Measurements from ENCODE around the gene PTGES2. TPM values are rescaled to one million over a fixed set of nuclear protein-coding genes. Genes with fewer than 3 reads are reported as not detected.
"Not testable (repeated sequence)": the region's sequence is repeated elsewhere in the genome, so short reads cannot be mapped to it uniquely, and the experiment has no call there.

Gene PTGES2
- total RNA-seq, 1 experiment from 2014 or later: 365 TPM

DNA sequence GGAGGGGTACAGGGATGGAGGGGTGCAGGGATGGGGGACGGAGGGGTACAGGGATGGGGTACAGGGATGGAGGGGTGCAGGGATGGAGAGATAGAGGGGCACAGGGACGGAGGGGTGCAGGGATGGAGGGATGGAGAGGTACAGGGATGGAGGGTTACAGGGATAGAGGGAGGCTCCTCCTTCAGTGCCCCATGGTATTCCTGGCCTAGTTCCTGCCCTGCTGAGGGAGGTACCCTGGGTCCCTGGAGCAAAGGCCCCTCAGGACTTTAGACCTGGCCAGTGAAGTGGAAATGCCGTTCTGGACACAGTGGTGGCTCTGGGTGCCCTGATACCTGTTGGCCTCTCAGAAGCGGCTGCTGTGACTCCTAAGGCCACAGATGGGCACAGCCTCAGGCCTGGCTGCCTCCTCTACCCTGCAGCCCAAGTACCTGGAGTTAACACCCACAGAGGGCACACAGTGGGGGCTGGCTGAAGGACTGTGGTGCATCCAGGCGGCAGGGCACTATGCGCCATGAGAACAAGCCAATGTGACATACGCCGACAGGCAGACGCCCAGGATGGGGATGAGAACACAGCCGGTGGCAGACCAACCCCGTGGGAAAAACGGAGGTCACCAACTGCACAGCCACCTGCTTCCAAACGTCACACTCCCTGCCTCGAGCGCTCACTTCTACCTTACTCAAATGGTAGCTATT, 8.4 kb downstream of the PTGES2 start:
- DNase-seq (ENCODE audit: low spot score): no peak

DNA sequence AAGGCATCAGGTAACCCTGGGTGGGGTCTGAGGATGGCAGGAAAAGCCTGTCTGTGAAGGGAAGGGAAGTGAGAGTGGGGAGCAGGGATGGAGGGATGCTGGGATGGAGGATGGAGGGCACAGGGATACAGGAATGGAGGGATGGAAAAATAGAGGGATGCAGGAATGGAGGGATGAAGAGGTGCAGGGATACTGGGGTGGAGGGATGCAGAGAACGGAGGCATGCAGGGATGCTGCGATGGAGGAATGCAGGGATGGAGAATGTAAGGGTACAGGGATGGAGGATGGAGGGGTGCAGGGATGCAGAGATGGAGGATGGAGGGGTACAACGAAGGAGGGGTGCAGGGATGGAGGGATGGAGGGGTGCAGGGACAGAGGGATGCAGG, 9.1 kb downstream of the PTGES2 start:
- no peak for DNase-seq (ENCODE audit: low spot score)

DNA sequence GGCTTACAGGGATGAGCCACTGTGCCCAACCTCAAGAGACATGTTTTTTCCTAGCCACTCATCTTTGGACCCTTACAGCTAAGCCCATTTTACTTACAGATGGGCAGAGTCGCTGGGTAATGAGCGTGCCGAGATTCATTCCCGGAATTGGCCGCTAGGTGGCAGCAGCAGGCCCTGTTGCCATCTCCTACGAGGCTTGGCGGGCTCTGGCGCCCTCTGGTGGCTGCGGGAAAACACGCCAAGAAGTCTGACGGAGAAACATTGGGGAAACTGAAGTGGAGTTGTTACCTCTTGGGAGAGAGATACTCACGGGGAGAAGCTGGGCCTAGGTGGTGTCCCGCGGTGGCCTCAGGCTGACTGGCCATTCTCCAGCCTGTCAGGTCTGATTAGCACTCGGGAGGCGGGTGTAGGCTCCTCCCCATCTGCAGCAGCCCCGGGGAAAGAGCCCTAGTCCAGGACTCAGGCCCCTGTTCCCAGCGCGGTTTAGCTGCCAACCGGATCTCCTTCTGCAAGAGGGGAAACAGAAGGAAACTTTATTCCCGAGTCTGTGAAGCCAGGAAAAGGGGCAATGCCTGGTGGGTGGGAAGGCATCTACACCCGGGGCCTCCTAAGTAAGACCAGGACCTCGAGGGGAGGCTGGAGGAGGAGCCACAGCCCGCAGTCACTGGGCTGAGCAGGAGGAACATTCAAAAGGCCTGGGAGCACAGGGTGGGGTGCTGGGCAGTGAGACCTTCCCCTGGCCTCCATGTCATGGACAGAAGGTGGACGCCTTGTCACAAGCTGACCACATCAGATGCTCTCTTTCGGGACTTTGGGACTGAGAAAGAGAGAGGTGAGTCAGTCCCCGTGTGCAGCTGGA, 9.7 kb downstream of the PTGES2 start:
- DNase-seq (ENCODE audit: low spot score): peak; percentile 97

DNA sequence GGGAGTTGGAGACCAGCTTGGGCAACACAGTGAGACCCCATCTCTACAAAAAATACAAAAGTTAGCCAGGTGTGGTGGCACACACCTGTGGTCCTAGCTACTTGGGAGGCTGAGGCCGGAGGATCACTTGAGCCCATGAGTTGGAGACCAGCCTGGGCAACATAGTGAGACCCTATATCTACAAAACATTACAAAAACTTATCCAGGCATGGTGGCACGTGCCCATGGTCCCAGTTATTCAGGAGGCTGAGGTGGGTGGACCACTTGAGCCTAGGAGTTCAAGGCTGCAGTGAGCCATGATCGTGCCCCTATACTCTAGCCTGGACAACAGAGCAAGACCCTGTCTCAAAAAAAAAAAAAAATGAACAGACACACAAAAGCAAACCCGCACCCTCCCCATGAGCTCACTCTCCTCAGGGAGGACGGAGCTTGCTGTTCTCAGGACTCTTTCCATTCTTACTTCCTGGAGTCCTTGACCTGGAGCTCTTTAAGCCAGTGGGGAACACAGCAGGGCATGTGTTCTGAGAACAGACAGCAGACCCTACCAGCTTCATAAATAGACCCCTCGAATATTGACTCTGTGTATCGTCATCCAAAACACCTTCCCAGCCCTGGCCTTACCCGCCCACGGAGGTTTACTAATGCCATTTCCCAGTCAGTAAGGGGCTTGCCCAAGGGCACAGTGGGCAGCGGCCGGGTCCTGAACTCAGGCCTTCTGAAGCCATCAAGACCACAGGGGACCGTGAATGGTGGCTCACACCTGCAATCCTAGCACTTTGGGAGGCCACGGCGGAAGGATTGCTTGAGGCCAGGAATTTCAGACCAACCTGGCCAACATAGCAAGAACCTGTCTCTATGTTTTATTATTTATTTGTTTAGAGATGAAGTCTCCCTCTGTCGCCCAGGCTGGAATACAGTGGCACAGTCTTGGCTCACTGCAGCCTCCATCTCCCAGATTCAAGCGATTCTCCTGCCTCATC, 11.1 kb downstream of the PTGES2 start:
- no peak for DNase-seq (ENCODE audit: low spot score)

DNA sequence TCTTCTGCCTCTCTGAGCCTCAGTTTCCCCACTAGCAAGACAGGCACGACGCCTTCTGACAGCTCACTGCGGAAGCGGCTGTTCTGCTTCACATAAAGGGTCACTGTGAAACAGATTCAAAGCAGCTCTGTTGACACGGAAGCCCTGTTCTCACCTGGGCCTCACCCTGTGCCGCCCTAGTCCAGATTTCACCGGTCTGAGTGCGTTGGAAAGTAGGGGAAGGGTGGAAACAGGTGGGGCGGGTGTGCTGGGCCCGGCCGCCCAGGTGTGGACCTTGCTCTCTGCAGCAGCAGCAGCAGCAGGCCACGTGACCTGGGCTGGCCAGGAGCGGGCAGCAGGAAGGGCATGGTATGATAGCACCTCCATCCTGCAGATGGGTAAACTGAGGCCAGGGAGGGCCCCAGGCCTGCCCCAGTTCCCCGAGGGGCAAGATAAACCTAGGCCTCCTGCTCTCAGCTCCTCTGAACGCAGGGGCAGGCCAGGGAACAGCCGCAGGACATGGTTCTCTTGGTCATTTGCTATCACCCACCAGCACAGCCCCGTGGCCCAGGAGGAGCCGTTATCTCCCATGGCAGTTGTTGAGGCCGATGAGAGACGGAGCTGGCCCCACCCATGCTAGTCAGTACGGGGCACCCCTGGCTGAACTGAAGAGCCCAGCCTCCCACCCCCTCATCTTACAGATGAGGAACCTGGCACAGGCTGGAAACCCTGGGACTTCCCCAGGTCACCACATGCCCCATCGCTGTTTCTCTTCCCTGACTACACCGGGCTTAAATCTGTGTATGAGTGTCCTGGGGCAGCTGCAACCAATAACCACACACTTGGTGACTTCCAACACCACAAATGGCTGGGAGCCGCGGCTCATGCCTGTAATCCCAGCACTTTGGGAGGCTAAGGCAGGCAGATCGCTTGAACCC, 12.1 kb downstream of the PTGES2 start:
- peak; percentile 96 for DNase-seq (ENCODE audit: low spot score)

DNA sequence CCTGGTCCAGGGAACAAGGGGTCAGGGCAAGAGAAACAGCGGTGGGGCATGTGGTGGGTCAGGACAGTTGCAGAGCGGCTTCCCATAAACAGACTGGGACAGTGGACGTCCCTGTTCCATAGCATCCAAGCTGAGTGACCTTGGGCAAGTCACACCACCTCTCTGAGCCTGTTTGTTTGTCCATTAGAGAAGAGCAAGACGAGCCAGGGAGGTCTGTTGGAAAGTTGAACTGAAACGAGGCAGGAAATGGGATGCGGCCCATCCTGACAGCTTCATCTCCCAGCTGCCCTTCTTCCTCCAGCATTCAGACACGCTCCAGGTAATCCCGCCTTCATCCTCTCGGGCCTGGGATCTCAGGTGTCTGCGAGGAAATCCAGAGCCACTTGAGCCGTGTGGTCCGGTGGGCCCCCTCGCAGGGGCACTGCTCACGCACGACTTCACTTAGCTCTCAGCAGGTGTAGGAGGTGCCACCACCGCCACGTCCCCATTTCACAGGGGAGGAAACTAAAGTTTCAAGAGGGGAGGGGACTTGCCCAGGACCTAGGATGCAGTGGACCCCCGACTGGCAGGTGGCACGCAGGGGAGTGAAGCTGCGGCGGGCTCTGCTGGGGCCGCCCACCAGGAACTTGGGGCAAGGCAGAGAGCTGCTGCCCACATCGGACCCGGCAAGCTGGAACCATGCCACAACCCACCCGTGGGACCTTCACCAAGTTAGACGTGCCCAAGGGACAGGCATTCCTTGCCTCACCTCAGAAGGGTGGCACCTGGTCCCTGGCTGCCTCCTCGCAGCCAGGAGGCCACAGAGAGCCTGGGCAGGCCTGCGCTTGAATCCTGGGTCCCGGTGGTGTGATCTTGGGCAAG, 13.0 kb downstream of the PTGES2 start:
- no peak for DNase-seq (ENCODE audit: low spot score)

DNA sequence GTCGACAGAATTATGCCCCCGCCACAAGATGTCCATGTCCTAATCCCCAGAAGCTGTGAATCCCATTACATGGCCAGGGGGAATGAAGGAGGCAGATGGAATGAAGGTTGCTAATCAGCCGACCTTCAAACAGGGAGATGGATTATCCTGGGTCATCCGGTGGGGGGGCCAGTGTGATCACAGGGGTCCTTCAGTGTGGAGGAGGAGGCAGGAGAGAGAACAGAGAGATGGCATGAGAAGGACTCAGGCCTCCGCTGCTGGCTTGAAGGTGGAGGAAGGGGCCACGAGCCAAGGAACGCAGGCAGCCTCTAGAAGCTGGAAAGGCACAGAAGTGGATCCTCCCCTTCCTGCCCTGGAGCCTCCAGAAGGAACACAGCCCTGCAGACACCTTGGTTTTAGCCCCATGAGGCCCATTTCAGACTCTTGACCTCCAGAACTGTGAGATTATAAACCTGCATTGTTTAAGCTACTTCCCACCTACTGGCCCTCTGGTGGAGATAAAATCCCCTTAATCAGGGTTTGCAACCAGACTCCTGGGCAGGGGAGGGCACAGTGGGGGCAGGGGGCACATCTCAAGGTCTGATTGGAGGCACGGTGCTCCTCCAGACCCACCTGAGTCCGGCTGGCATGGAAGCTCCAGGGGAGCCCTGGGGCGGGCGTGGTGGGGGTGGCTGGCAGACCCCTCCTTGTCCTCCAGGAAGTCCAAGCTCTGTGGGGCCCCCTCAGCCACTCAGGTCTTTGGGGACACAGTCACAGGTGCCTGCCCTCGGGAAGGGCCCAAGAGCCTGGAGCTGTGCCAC, 13.8 kb downstream of the PTGES2 start:
- no peak for DNase-seq (ENCODE audit: low spot score)

DNA sequence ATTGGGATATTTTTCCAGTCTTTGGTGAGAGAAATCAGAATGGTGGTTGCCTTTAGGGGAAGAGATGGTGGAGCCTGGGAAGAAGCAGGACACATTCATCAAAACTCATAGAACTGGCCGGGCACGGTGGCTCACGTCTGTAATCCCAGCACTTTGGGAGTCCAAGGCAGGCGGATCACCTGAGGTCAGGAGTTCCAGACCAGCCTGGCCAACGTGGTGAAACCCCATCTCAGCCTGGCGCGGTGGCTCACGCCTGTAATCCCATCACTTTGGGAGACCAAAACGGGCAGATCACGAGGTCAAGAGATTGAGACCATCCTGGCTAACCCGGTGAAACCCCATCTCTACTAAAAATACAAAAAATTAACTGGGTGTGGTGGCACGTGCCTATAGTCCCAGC, 15.8 kb downstream of the PTGES2 start:
- not testable (repeated sequence) for DNase-seq (ENCODE audit: low spot score)

DNA sequence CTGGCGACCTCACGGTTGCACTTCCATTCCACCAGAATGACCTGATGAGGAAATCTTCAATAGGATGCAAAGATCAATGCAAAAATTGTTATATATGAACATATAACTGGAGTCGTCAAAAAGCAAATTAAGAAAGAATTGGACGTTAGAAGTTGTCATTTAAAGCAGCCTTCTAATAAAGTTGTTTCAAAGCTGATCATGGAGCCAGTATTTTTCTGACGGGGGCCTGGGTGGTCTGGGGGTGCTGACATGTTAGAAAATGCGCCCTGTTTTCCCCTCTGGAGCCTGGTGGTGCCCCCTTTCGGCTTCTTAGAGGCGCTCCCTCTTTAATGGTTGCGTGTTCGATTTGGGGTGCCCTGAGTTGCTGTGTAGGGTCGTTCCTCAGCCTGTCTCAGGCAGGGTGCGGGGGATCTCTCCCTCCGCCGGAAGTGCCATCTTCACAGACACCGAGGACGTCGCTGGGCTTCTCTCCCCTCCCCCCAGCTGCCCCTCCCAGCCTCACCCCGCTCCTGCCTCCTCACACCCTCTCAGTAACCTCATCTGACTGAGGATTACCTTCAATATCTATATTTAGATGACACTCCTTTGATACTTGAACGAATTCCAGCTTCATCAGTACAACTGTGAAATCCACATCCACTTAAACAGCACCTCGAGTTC, 18.3 kb downstream of the PTGES2 start:
- no peak for DNase-seq (ENCODE audit: low spot score)

DNA sequence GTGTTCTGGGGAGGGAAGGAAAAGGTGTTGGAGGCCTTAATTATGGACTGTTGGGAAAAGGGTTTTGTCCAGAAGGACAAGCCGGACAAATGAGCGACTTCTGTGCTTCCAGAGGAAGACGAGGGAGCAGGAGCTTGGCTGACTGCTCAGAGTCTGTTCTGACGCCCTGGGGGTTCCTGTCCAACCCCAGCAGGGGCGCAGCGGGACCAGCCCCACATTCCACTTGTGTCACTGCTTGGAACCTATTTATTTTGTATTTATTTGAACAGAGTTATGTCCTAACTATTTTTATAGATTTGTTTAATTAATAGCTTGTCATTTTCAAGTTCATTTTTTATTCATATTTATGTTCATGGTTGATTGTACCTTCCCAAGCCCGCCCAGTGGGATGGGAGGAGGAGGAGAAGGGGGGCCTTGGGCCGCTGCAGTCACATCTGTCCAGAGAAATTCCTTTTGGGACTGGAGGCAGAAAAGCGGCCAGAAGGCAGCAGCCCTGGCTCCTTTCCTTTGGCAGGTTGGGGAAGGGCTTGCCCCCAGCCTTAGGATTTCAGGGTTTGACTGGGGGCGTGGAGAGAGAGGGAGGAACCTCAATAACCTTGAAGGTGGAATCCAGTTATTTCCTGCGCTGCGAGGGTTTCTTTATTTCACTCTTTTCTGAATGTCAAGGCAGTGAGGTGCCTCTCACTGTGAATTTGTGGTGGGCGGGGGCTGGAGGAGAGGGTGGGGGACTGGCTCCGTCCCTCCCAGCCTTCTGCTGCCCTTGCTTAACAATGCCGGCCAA, 19.1 kb downstream of the PTGES2 start:
- no peak for DNase-seq (ENCODE audit: low spot score)

DNA sequence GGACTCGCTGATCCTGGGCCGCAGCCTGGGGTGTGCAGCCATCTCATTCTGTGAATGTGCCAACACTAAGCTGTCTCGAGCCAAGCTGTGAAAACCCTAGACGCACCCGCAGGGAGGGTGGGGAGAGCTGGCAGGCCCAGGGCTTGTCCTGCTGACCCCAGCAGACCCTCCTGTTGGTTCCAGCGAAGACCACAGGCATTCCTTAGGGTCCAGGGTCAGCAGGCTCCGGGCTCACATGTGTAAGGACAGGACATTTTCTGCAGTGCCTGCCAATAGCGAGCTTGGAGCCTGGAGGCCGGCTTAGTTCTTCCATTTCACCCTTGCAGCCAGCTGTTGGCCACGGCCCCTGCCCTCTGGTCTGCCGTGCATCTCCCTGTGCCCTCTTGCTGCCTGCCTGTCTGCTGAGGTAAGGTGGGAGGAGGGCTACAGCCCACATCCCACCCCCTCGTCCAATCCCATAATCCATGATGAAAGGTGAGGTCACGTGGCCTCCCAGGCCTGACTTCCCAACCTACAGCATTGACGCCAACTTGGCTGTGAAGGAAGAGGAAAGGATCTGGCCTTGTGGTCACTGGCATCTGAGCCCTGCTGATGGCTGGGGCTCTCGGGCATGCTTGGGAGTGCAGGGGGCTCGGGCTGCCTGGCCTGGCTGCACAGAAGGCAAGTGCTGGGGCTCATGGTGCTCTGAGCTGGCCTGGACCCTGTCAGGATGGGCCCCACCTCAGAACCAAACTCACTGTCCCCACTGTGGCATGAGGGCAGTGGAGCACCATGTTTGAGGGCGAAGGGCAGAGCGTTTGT, 19.9 kb downstream of the PTGES2 start:
- DNase-seq (ENCODE audit: low spot score): no peak

DNA sequence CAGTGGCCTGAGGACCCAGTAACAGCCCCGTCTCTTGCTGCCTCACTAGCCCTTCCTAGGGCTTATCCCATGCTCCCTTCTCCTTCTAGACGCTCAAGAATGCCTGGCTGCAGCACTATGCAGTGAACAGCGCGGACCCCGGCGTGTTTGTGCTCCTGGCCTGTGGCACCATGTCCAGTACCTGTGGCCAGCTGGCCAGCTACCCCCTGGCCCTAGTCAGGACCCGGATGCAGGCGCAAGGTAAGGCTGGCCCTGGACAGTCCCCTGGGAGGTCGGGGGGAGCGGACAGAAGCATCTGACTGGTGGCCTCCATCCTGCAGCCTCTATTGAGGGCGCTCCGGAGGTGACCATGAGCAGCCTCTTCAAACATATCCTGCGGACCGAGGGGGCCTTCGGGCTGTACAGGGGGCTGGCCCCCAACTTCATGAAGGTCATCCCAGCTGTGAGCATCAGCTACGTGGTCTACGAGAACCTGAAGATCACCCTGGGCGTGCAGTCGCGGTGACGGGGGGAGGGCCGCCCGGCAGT, 20.5 kb downstream of the PTGES2 start:
- DNase-seq (ENCODE audit: low spot score): no peak

DNA sequence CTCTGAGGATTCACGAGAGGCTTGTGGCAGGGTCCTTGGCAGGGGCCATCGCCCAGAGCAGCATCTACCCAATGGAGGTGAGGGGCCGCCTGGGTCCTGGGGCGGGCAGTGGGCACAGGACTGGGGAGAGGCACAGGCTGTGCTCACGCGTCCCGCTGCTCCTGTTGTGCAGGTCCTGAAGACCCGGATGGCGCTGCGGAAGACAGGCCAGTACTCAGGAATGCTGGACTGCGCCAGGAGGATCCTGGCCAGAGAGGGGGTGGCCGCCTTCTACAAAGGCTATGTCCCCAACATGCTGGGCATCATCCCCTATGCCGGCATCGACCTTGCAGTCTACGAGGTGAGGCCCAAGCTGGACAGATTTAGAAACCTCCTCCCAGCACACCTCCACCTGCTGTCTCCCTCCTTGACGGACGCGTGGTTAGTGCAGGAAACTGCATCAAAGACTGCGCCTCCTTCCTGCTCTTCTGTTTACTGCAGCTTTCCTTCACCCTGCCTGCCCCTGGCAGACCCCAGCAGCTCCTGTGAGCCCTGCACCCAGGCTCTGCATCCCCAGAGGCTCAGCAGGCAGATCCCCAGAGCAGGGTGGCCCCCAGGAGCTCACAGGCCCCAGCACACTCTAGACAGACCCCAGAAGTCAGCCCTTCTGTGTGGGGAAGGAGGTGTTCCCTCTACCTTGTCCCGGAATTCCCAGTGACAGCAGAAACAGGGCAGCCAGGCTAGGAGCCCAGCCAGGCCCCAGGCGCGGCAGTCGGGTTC, 21.2 kb downstream of the PTGES2 start:
- DNase-seq (ENCODE audit: low spot score): no peak

DNA sequence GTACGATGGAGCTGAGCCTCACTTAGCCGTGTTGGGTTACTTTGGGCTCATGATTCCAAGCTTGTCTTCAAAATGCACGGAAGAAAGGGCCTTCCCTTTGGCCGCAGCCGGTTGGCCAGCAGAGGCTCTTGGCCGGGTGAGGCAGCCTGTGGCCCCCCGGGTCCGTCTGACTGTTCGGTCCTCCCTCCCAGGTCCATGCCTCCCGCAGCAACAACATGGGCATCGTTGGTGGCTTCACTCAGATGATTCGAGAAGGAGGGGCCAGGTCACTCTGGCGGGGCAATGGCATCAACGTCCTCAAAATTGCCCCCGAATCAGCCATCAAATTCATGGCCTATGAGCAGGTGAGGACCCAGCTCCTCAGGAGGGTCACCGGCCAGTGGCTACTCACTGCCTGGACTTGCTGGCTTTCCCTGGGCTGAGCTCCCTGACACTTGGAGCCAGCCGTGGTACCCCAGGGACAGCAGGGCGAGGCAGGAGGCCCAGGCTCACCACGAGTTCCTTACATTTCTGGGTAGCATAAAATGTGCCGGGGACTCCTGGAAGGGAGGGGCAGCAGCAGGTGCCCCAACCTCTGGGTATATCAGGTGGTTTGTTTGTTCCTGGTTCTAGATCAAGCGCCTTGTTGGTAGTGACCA, 21.9 kb downstream of the PTGES2 start:
- DNase-seq (ENCODE audit: low spot score): no peak

DNA sequence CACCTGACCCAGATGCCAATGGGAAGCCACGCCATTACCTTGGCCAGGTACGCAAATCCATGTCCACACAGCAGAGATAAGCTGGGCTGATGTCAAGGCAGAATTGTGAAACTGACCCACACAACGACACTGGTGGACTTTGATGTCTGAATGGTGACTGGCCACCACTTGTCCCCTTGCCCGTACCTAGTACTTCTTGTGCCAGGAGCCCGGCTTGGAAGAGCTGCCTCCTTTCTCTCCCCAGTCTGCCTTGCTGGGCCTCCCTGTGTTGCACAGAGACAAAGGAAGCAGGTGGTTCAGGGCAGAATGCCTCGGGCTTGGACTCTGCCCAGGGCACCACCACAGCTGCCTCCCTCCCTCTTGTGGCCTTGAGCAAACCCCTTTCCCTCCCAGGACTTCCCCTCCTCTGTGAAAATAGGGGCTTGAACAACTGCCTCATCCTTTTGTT, 23.3 kb downstream of the PTGES2 start:
- DNase-seq (ENCODE audit: low spot score): peak; percentile 66
